ENCODE results near the gene EIF5AL1.
"Not testable (repeated sequence)": the region's sequence is repeated elsewhere in the genome, so short reads cannot be mapped to it uniquely, and the experiment has no call there.

EIF5AL1 gene

GRCh38 chr10:79505829-79506228, 6.5 kb upstream of the EIF5AL1 start:
- peaks cover 28% of the 10 kb centered on the region for H3K4me1 Mint-ChIP-seq
- peaks cover 28% of the 10 kb centered on the region for H3K27me3 Mint-ChIP-seq (ENCODE audit: low read depth)
- H3K9me3 Mint-ChIP-seq: no peaks in the 10 kb centered on the region
- H3K4me3 Mint-ChIP-seq: no peak overlapping the region
- H3K27ac Mint-ChIP-seq: peak overlapping the region in 1 of 3 experiments; percentile 5
- no peak for TF ChIP-seq CTCF (IDR thresholded peaks at IDR 0.05; ENCODE audit: unreplicated experiment in 3 of 3)
- H3K36me3 Mint-ChIP-seq (ENCODE audit: low read depth): no peaks in the 10 kb centered on the region

- no peaks in the 10 kb centered on the region for H3K9me3 Mint-ChIP-seq
- H3K27ac Mint-ChIP-seq: peak overlapping the region; percentile 52 to 70 (median 58)
- peak overlapping the region in 1 of 3 experiments; percentile 21 for H3K4me3 Mint-ChIP-seq
- peaks cover 28% of the 10 kb centered on the region for H3K27me3 Mint-ChIP-seq (ENCODE audit: low read depth)
- H3K36me3 Mint-ChIP-seq (ENCODE audit: low read depth): no peaks in the 10 kb centered on the region
- H3K4me1 Mint-ChIP-seq: peaks cover 31% of the 10 kb centered on the region
- TF ChIP-seq CTCF (IDR thresholded peaks at IDR 0.05; ENCODE audit: unreplicated experiment in 3 of 3): no peak
These were observed 4.7 kb upstream of the EIF5AL1 start for GRCh38 chr10:79507440-79508167.

GRCh38 chr10:79508245-79508644, 4.1 kb upstream of the EIF5AL1 start:
- H3K9me3 Mint-ChIP-seq; H3K4me3 Mint-ChIP-seq; H3K27ac Mint-ChIP-seq; H3K36me3 Mint-ChIP-seq (ENCODE audit: low read depth): not testable (repeated sequence)
- Mint-ChIP-seq H3K27me3 (ENCODE audit: low read depth) (peaks cover 22% of the 10 kb centered on the region), H3K4me1 (peaks cover 25% of the 10 kb centered on the region)

- Mint-ChIP-seq H3K4me1 (peaks cover 25% of the 10 kb centered on the region), H3K27me3 (ENCODE audit: low read depth) (peaks cover 22% of the 10 kb centered on the region)
- not testable (repeated sequence) for H3K36me3 Mint-ChIP-seq (ENCODE audit: low read depth); H3K27ac Mint-ChIP-seq; H3K4me3 Mint-ChIP-seq; H3K9me3 Mint-ChIP-seq
These were observed 2.9 kb upstream of the EIF5AL1 start for GRCh38 chr10:79509306-79509933.

GRCh38 chr10:79509934-79510508, 2.3 kb upstream of the EIF5AL1 start:
- Mint-ChIP-seq H3K4me1 (peaks cover 25% of the 10 kb centered on the region), H3K27me3 (ENCODE audit: low read depth) (peaks cover 22% of the 10 kb centered on the region)
- not testable (repeated sequence) for H3K9me3 Mint-ChIP-seq; H3K27ac Mint-ChIP-seq; H3K36me3 Mint-ChIP-seq (ENCODE audit: low read depth); H3K4me3 Mint-ChIP-seq

GRCh38 chr10:79516532-79517205, 4.3 kb downstream of the EIF5AL1 start:
- not testable (repeated sequence) for H3K36me3 Mint-ChIP-seq (ENCODE audit: low read depth)
- peaks cover 15% of the 10 kb centered on the region for H3K4me1 Mint-ChIP-seq

GRCh38 chr10:79517567-79517966, 5.2 kb downstream of the EIF5AL1 start:
- peaks cover 11% of the 10 kb centered on the region for H3K4me1 Mint-ChIP-seq
- not testable (repeated sequence) for H3K9me3 Mint-ChIP-seq, H3K4me3 Mint-ChIP-seq

More at GRCh38 chr10:79516532-79517205, 4.3 kb downstream of the EIF5AL1 start:
- peak overlapping the region in 1 of 3 experiments; percentile 22 for H3K27ac Mint-ChIP-seq
- not testable (repeated sequence) for H3K4me3 Mint-ChIP-seq; H3K27me3 Mint-ChIP-seq (ENCODE audit: low read depth); H3K9me3 Mint-ChIP-seq

GRCh38 chr10:79521751-79522150, 9.4 kb downstream of the EIF5AL1 start:
- not testable (repeated sequence) for H3K4me3 Mint-ChIP-seq; H3K27me3 Mint-ChIP-seq (ENCODE audit: low read depth); H3K9me3 Mint-ChIP-seq; H3K27ac Mint-ChIP-seq; H3K36me3 Mint-ChIP-seq (ENCODE audit: low read depth); H3K4me1 Mint-ChIP-seq

More at GRCh38 chr10:79517567-79517966, 5.2 kb downstream of the EIF5AL1 start:
- not testable (repeated sequence) for H3K36me3 Mint-ChIP-seq (ENCODE audit: low read depth); H3K27me3 Mint-ChIP-seq (ENCODE audit: low read depth); H3K27ac Mint-ChIP-seq

- H3K27me3 Mint-ChIP-seq (ENCODE audit: low read depth); H3K9me3 Mint-ChIP-seq: not testable (repeated sequence)
These were observed 10.1 kb downstream of the EIF5AL1 start for GRCh38 chr10:79522464-79522863.

GRCh38 chr10:79523157-79523853, 11.0 kb downstream of the EIF5AL1 start:
- H3K36me3 Mint-ChIP-seq (ENCODE audit: low read depth); H3K27ac Mint-ChIP-seq; H3K4me1 Mint-ChIP-seq; H3K4me3 Mint-ChIP-seq; H3K9me3 Mint-ChIP-seq; H3K27me3 Mint-ChIP-seq (ENCODE audit: low read depth): not testable (repeated sequence)

More at GRCh38 chr10:79522464-79522863, 10.1 kb downstream of the EIF5AL1 start:
- not testable (repeated sequence) for H3K36me3 Mint-ChIP-seq (ENCODE audit: low read depth); H3K4me3 Mint-ChIP-seq; H3K27ac Mint-ChIP-seq; H3K4me1 Mint-ChIP-seq

- H3K9me3 Mint-ChIP-seq; H3K27me3 Mint-ChIP-seq (ENCODE audit: low read depth); H3K4me1 Mint-ChIP-seq; H3K36me3 Mint-ChIP-seq (ENCODE audit: low read depth); H3K27ac Mint-ChIP-seq; H3K4me3 Mint-ChIP-seq: not testable (repeated sequence)
These were observed 12.8 kb downstream of the EIF5AL1 start for GRCh38 chr10:79525049-79525710.

- H3K4me3 Mint-ChIP-seq; H3K27ac Mint-ChIP-seq; H3K36me3 Mint-ChIP-seq (ENCODE audit: low read depth); H3K9me3 Mint-ChIP-seq; H3K27me3 Mint-ChIP-seq (ENCODE audit: low read depth); H3K4me1 Mint-ChIP-seq: not testable (repeated sequence)
These were observed 15.9 kb downstream of the EIF5AL1 start for GRCh38 chr10:79528261-79528660.
